NB4 (cell line): ENCODE results near the gene JRKL.

Source experiments
- MYC ChIP-seq: IDR thresholded peaks from 2 replicates; pipeline ENCODE4 v1.6.1; 2011; ENCODE audit warnings: low read depth, low read length
- POLR2A ChIP-seq: IDR thresholded peaks from 2 replicates; pipeline ENCODE4 v1.6.1; 2011; ENCODE audit warnings: mild to moderate bottlenecking; ENCODE audit not compliant: insufficient read length; ENCODE audit errors: extremely low read depth
- TF ChIP-seq, protein P1 (sequence below): IDR thresholded peaks from one replicate; pipeline ENCODE4 v1.5.1; 2012; ENCODE audit warnings: low read depth, low read length
- TF ChIP-seq, protein P2 (sequence below): IDR thresholded peaks from 2 replicates; pipeline ENCODE4 v1.6.1; 2011; ENCODE audit warnings: low read depth, low read length

DNA sequence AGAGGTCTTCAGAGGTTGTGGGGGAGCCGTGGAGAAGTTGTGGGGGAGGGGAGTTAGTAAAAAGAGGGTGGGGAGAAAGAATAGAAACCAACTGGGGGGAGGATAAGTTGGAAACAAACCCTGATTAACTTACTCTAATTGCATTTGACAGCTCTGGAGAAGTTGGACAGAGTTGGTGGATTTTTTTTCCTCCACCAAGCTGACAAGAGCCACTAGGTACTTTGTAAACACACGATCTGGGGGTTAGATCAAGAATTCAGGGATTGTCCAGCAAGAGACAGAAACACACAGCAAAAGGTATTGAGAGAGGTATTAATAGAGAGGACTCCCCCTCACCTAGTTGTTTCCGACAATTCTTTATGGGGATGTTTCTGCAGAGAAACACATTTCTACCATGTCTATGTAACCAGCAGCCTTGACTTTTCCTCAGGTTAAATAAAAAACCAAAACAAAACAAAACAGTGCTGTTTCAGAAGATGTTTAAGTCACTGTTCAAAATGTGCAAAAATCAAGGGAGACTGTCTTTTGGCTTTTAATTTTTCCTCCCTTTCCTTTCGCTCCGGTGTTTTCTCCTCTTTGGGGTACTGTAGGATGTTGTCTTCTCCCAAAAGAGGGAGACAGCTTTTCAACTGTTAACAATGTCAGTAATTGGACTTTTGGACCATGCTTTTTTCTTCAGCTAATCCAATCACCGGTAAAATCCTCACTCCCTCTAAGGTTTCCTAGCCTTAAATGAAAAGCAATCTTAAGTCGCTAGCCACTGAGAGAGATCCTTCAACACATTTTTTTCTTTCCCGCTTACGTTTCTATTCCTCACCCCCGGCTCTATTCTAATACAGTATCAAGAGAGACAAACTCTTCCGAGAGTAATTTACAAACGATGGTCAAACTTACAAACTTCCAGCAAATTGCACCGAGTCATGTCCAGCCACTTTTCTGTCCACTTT is 47.5 kb upstream of the JRKL start:
- TF ChIP-seq POLR2A (no peak), MYC (no peak)
- TF ChIP-seq, protein P1, sequence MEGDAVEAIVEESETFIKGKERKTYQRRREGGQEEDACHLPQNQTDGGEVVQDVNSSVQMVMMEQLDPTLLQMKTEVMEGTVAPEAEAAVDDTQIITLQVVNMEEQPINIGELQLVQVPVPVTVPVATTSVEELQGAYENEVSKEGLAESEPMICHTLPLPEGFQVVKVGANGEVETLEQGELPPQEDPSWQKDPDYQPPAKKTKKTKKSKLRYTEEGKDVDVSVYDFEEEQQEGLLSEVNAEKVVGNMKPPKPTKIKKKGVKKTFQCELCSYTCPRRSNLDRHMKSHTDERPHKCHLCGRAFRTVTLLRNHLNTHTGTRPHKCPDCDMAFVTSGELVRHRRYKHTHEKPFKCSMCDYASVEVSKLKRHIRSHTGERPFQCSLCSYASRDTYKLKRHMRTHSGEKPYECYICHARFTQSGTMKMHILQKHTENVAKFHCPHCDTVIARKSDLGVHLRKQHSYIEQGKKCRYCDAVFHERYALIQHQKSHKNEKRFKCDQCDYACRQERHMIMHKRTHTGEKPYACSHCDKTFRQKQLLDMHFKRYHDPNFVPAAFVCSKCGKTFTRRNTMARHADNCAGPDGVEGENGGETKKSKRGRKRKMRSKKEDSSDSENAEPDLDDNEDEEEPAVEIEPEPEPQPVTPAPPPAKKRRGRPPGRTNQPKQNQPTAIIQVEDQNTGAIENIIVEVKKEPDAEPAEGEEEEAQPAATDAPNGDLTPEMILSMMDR = no peak
- TF ChIP-seq, protein P2, sequence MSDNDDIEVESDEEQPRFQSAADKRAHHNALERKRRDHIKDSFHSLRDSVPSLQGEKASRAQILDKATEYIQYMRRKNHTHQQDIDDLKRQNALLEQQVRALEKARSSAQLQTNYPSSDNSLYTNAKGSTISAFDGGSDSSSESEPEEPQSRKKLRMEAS = no peak
